ENCODE measurements around the gene GSX2.
"Not testable (repeated sequence)": the region's sequence is repeated elsewhere in the genome, so short reads cannot be mapped to it uniquely, and the experiment has no call there.

The GSX2 gene

GRCh38 chr4:54099748-54100574 lies at the start of gene GSX2:
GSX2 (plus strand) TSS chr4:54100163; CDS start chr4:54100345, 182 bp downstream.
- DNase-seq (ENCODE audit: extremely low read depth, low read depth) = no peak
- TF ChIP-seq CTCF (IDR thresholded peaks at IDR 0.05; ENCODE audit: low read depth, low read length, missing control alignments) = no peak
- peak within 1 kb of the TSS; percentile 40 for H3K4me3 ChIP-seq (replicated peaks; ENCODE audit: low read depth, low read length)

GRCh38 chr4:54050214-54050904 lies 49.6 kb upstream of the GSX2 start:
- no peak for DNase-seq (ENCODE audit: extremely low read depth, low read depth)
- H3K4me3 ChIP-seq (replicated peaks; ENCODE audit: low read depth, low read length) = no peak overlapping the region
- no peak for TF ChIP-seq CTCF (IDR thresholded peaks at IDR 0.05; ENCODE audit: low read depth, low read length, missing control alignments)

GRCh38 chr4:54053322-54053721 lies 46.6 kb upstream of the GSX2 start:
- not testable (repeated sequence) for DNase-seq (ENCODE audit: extremely low read depth, low read depth); H3K4me3 ChIP-seq (replicated peaks; ENCODE audit: low read depth, low read length)

GRCh38 chr4:54054501-54054900 lies 45.5 kb upstream of the GSX2 start:
- H3K4me3 ChIP-seq (replicated peaks; ENCODE audit: low read depth, low read length) = no peak overlapping the region
- TF ChIP-seq CTCF (IDR thresholded peaks at IDR 0.05; ENCODE audit: low read depth, low read length, missing control alignments) = no peak
- no peak for DNase-seq (ENCODE audit: extremely low read depth, low read depth)

- no peak for DNase-seq (ENCODE audit: extremely low read depth, low read depth)
- no peak overlapping the region for H3K4me3 ChIP-seq (replicated peaks; ENCODE audit: low read depth, low read length)
- TF ChIP-seq CTCF (IDR thresholded peaks at IDR 0.05; ENCODE audit: low read depth, low read length, missing control alignments) = no peak
These were observed 44.5 kb upstream of the GSX2 start for GRCh38 chr4:54055494-54055893.

- no peak for TF ChIP-seq CTCF (IDR thresholded peaks at IDR 0.05; ENCODE audit: low read depth, low read length, missing control alignments)
- H3K4me3 ChIP-seq (replicated peaks; ENCODE audit: low read depth, low read length) = no peak overlapping the region
- no peak for DNase-seq (ENCODE audit: extremely low read depth, low read depth)
These were observed 43.6 kb upstream of the GSX2 start for GRCh38 chr4:54056360-54056759.

- DNase-seq (ENCODE audit: extremely low read depth, low read depth) = no peak
- H3K4me3 ChIP-seq (replicated peaks; ENCODE audit: low read depth, low read length) = no peak overlapping the region
- no peak for TF ChIP-seq CTCF (IDR thresholded peaks at IDR 0.05; ENCODE audit: low read depth, low read length, missing control alignments)
These were observed 41.8 kb upstream of the GSX2 start for GRCh38 chr4:54058171-54058570.
